Measurements from ENCODE around the gene DYNC2I2.

Gene DYNC2I2

DNA sequence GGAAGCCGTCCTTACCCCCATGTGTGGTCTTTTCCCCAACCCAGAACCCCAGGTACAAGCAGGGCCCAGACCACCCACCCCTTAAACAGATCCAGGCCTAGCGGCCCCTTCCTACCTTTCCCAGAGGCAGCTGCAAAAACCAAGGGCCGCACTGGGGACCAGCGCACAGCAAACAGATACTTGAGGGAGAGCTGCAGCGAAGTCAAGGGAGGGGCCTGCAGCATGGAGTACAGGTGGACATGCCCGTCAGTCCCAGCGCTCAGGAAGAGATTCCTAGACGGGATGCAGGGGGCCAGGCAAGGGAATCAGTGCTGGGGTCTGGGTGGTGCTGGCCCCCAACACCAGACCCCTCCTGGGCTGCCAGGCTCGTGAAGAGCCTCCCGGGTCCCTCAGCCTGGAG lies 22.5 kb downstream of the DYNC2I2 start:
- Histone ChIP-seq H3K9me3 (no peaks in the 10 kb centered on the region), H3K36me3 (peaks cover 81% of the 10 kb centered on the region), H3K27me3 (no peaks in the 10 kb centered on the region), H3K4me1 (peaks cover 14% of the 10 kb centered on the region), H3K4me3 (ENCODE audit: low read depth, low read length) (no peak overlapping the region)
- DNase-seq: no peak
- TF ChIP-seq CTCF (IDR thresholded peaks at IDR 0.05; ENCODE audit: low read depth, low read length): no peak

GRCh38 chr9:128633601-128634000 lies 23.0 kb downstream of the DYNC2I2 start:
- Histone ChIP-seq H3K4me1 (peaks cover 14% of the 10 kb centered on the region), H3K9me3 (no peaks in the 10 kb centered on the region), H3K36me3 (peaks cover 80% of the 10 kb centered on the region), H3K27me3 (no peaks in the 10 kb centered on the region), H3K4me3 (ENCODE audit: low read depth, low read length) (no peak overlapping the region)
- TF ChIP-seq CTCF (IDR thresholded peaks at IDR 0.05; ENCODE audit: low read depth, low read length): no peak
- DNase-seq: no peak

DNA sequence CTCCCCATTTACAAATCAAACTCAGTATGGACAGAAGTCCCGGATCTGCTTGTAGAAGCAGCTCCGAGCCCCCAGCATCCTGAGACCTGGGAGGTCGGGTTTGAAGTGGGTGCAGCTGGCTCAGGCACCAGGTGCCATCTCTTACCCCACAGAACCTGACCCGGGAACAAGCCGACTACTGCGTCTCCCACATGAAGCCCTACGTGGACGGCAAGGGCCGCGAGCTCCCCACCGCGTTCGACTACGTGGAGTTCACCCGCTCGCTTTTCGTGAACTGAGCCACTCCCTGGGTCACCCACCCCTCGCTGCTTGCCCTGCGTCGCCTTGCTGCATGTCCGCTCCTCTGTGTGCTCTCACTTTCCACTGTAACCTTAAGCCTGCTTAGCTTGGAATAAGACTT lies 23.6 kb downstream of the DYNC2I2 start:
- no peak overlapping the region for H3K4me3 ChIP-seq (ENCODE audit: low read depth, low read length)
- TF ChIP-seq CTCF (IDR thresholded peaks at IDR 0.05; ENCODE audit: low read depth, low read length): no peak
- H3K9me3 ChIP-seq: no peaks in the 10 kb centered on the region
- H3K27me3 ChIP-seq: no peaks in the 10 kb centered on the region
- H3K4me1 ChIP-seq: peaks cover 14% of the 10 kb centered on the region
- no peak for DNase-seq
- H3K36me3 ChIP-seq: peaks cover 84% of the 10 kb centered on the region

GRCh38 chr9:128632486-128632885 lies 24.2 kb downstream of the DYNC2I2 start:
- no peak for DNase-seq
- Histone ChIP-seq H3K27me3 (no peaks in the 10 kb centered on the region), H3K4me3 (ENCODE audit: low read depth, low read length) (no peak overlapping the region), H3K4me1 (peaks cover 14% of the 10 kb centered on the region), H3K9me3 (no peaks in the 10 kb centered on the region), H3K36me3 (peaks cover 81% of the 10 kb centered on the region)
- no peak for TF ChIP-seq CTCF (IDR thresholded peaks at IDR 0.05; ENCODE audit: low read depth, low read length)

DNA sequence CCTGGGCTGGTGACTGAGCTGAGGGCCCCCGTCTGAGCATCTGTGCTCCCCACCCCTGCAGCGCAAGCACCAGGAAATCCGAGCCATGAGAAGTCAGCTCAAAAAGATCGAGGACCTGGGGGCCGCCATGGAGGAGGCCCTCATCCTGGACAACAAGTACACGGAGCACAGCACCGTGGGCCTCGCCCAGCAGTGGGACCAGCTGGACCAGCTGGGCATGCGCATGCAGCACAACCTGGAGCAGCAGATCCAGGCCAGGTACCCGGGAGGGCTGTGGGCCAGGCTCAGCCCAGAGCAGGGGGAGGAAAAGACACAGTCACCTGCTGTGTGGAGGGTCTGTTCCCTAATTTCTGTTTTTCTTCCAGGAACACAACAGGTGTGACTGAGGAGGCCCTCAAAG lies 24.6 kb downstream of the DYNC2I2 start:
- no peak overlapping the region for H3K4me3 ChIP-seq (ENCODE audit: low read depth, low read length)
- H3K9me3 ChIP-seq: no peaks in the 10 kb centered on the region
- TF ChIP-seq CTCF (IDR thresholded peaks at IDR 0.05; ENCODE audit: low read depth, low read length): no peak
- H3K27me3 ChIP-seq: no peaks in the 10 kb centered on the region
- peaks cover 79% of the 10 kb centered on the region for H3K36me3 ChIP-seq
- H3K4me1 ChIP-seq: peaks cover 14% of the 10 kb centered on the region
- no peak for DNase-seq

- H3K9me3 ChIP-seq: no peaks in the 10 kb centered on the region
- no peak for TF ChIP-seq CTCF (IDR thresholded peaks at IDR 0.05; ENCODE audit: low read depth, low read length)
Measured at GRCh38 chr9:128631636-128632035, 25.0 kb downstream of the DYNC2I2 start.

More at GRCh38 chr9:128631636-128632035, 25.0 kb downstream of the DYNC2I2 start:
- DNase-seq: no peak
- no peaks in the 10 kb centered on the region for H3K27me3 ChIP-seq
- peaks cover 79% of the 10 kb centered on the region for H3K36me3 ChIP-seq
- H3K4me1 ChIP-seq: peaks cover 13% of the 10 kb centered on the region
- H3K4me3 ChIP-seq (ENCODE audit: low read depth, low read length): no peak overlapping the region

Data from BE2C (cell line).